PC-3 (cell line): Measurements from ENCODE around the gene ADCY9. TPM values are rescaled to one million over a fixed set of nuclear protein-coding genes. Genes with fewer than 3 reads are reported as not detected.

Source experiments
- ATAC-seq: fragments of 200-7000 bp; cut with Tn5 transposase; 2 replicates; pipeline ENCODE4 v1.9.1; 2020; ENCODE audit warnings: mild to moderate bottlenecking, moderate library complexity
- BruUV-seq: library from RNA; stranded (reverse); fragments of 400-500 nt; replicated peaks from 2 replicates; lab custom pipeline; 2021; lab: Mats Ljungman, UMichigan
- CTCF ChIA-PET: fragments of 300-600 bp; sonication (Branson Sonifier 250); formaldehyde crosslinking; loops from one replicate; lab custom pipeline; 2022; ENCODE audit warnings: antibody characterized with exemption; lab: Charles Lee
- POLR2A ChIA-PET: fragments of 300-600 bp; sonication (Branson Sonifier 250); formaldehyde crosslinking; loops from one replicate; lab custom pipeline; 2022; ENCODE audit warnings: antibody characterized with exemption; ENCODE audit not compliant: unreplicated experiment; lab: Charles Lee
- DNase-seq: peaks from one replicate; pipeline ENCODE4 v3.0.0-alpha.2; 2015
- H2AFZ ChIP-seq: fragments of 300-600 bp; sonication (generic); 2 replicates; pipeline ENCODE4 v1.6.0; 2016; ENCODE audit warnings: antibody characterized with exemption, low read length
- H3F3A ChIP-seq: fragments of 300-600 bp; sonication (generic); one replicate; pipeline ENCODE4 v1.6.0; 2017; ENCODE audit warnings: antibody characterized with exemption, low read length, control low read depth, mild to moderate bottlenecking; ENCODE audit not compliant: unreplicated experiment
- H3K27ac ChIP-seq: fragments of 300-600 bp; sonication (generic); 2 replicates; pipeline ENCODE4 v1.5.1; 2016; ENCODE audit warnings: mild to moderate bottlenecking, low read length
- H3K27me3 ChIP-seq: fragments of 300-600 bp; sonication (generic); 2 replicates; pipeline ENCODE4 v1.6.1; 2016; ENCODE audit warnings: low read length, mixed read lengths
- H3K36me3 ChIP-seq: fragments of 300-600 bp; sonication (generic); 2 replicates; pipeline ENCODE4 v1.6.1; 2016; ENCODE audit warnings: low read depth, mixed run types, low read length, mixed read lengths
- H3K4me1 ChIP-seq: fragments of 300-600 bp; sonication (generic); 2 replicates; pipeline ENCODE4 v1.5.1; 2016; ENCODE audit warnings: low read length; ENCODE audit not compliant: insufficient read depth
- H3K4me2 ChIP-seq: fragments of 300-600 bp; sonication (generic); 2 replicates; pipeline ENCODE4 v1.6.0; 2016; ENCODE audit warnings: low read length
- H3K4me3 ChIP-seq: fragments of 300-600 bp; sonication (generic); 2 replicates; pipeline ENCODE4 v1.5.1; 2016; ENCODE audit warnings: mild to moderate bottlenecking, low read length, mixed read lengths
- H3K79me2 ChIP-seq: fragments of 300-600 bp; sonication (generic); 2 replicates; pipeline ENCODE4 v1.6.1; 2017; ENCODE audit warnings: low read length, mixed read lengths
- H3K9ac ChIP-seq: fragments of 300-600 bp; sonication (generic); 2 replicates; pipeline ENCODE4 v1.6.0; 2016; ENCODE audit warnings: mild to moderate bottlenecking, low read length
- H3K9me2 ChIP-seq: fragments of 300-600 bp; sonication (generic); replicated peaks from 2 replicates; pipeline ENCODE4 v1.6.1; 2016; ENCODE audit warnings: mixed run types, low read length, mixed read lengths
- H3K9me3 ChIP-seq: fragments of 300-600 bp; sonication (generic); 2 replicates; pipeline ENCODE4 v1.6.1; 2016; ENCODE audit warnings: low read length, mixed read lengths
- H4K20me1 ChIP-seq: fragments of 300-600 bp; sonication (generic); 2 replicates; pipeline ENCODE4 v1.6.1; 2016; ENCODE audit warnings: low read length, mixed read lengths
- CTCF ChIP-seq: fragments of 300-600 bp; sonication (generic); conservative IDR thresholded peaks from 2 replicates; pipeline ENCODE4 v1.5.1; 2017; ENCODE audit warnings: antibody characterized with exemption, low read depth, mild to moderate bottlenecking, low read length
- EZH2 ChIP-seq: fragments of 300-600 bp; sonication (generic); IDR thresholded peaks from one replicate; pipeline ENCODE4 v1.6.1; 2017; ENCODE audit warnings: antibody characterized with exemption, mild to moderate bottlenecking, low read length; ENCODE audit not compliant: unreplicated experiment
- EZH2phosphoT487 ChIP-seq: fragments of 300-600 bp; sonication (generic); IDR thresholded peaks from 2 replicates; pipeline ENCODE4 v1.6.1; 2018; ENCODE audit warnings: mild to moderate bottlenecking, antibody characterized with exemption, low read length, borderline replicate concordance
- intact Hi-C: fragments of 100-400 bp; cut with micrococcal nuclease; formaldehyde crosslinking; loops from 2 replicates; pipeline ENCODE4 v1.9.0; 2023
- total RNA-seq: library from RNA; depleted of rRNA; stranded (reverse); fragments of >200 nt; gene quantifications from 2 replicates; pipeline ENCODE4 v1.2.3, GENCODE V29; 2014

ADCY9 gene
- total RNA-seq, 1 experiment from 2014 or later = 6.2 TPM

- no peak overlapping the region for H3K4me2 ChIP-seq
- no peak for ATAC-seq
Observed at GRCh38 chr16:4109250-4109736, 6.9 kb downstream of the ADCY9 start.

GRCh38 chr16:4106516-4106915, 9.7 kb downstream of the ADCY9 start:
- no peaks in the 10 kb centered on the region for H3K9me2 ChIP-seq
- no peak for ATAC-seq
- H4K20me1 ChIP-seq = no peaks in the 10 kb centered on the region
- peaks cover 6% of the 10 kb centered on the region for H3K4me1 ChIP-seq
- no peak for DNase-seq
- no peak for TF ChIP-seq CTCF
- no peak for TF ChIP-seq EZH2phosphoT487
- TF ChIP-seq EZH2 = no peak
- H3K4me3 ChIP-seq = no peak overlapping the region
- ChIA-PET CTCF (no interaction called here), POLR2A (no interaction called here)
- H3K36me3 ChIP-seq = no peaks in the 10 kb centered on the region
- H3K27ac ChIP-seq = no peak overlapping the region
- H2AFZ ChIP-seq = no peak overlapping the region
- no peaks in the 10 kb centered on the region for H3K9me3 ChIP-seq
- no peaks in the 10 kb centered on the region for H3F3A ChIP-seq
- H3K27me3 ChIP-seq = no peaks in the 10 kb centered on the region
- peaks cover 7% of the 10 kb centered on the region; the same call in 1 of the 2 replicates for H3K79me2 ChIP-seq
- H3K4me2 ChIP-seq = no peak overlapping the region
- intact Hi-C loops = no loop called here
- H3K9ac ChIP-seq = no peak overlapping the region
- BruUV-seq = no TSS peak

More at GRCh38 chr16:4109250-4109736, 6.9 kb downstream of the ADCY9 start:
- H3K27ac ChIP-seq = no peak overlapping the region
- H3K9me2 ChIP-seq = no peaks in the 10 kb centered on the region
- ChIA-PET CTCF (no interaction called here), POLR2A (no interaction called here)
- H3K9me3 ChIP-seq = no peaks in the 10 kb centered on the region
- no peak for TF ChIP-seq EZH2
- H3K79me2 ChIP-seq = peaks cover 34% of the 10 kb centered on the region
- no TSS peak for BruUV-seq
- H3F3A ChIP-seq = no peaks in the 10 kb centered on the region
- intact Hi-C loops = no loop called here
- H3K36me3 ChIP-seq = no peaks in the 10 kb centered on the region
- H2AFZ ChIP-seq = no peak overlapping the region
- H3K9ac ChIP-seq = no peak overlapping the region
- no peaks in the 10 kb centered on the region for H3K27me3 ChIP-seq
- DNase-seq = no peak
- H3K4me1 ChIP-seq = peaks cover 31% of the 10 kb centered on the region
- H3K4me3 ChIP-seq = no peak overlapping the region
- H4K20me1 ChIP-seq = no peaks in the 10 kb centered on the region

GRCh38 chr16:4105848-4106247, 10.4 kb downstream of the ADCY9 start:
- Histone ChIP-seq H3K27ac (no peak overlapping the region), H3K4me1 (no peaks in the 10 kb centered on the region; the same call in 1 of the 2 replicates), H3K36me3 (no peaks in the 10 kb centered on the region), H3K4me2 (no peak overlapping the region), H3K9me2 (no peaks in the 10 kb centered on the region), H3K27me3 (no peaks in the 10 kb centered on the region), H3K9me3 (no peaks in the 10 kb centered on the region), H4K20me1 (no peaks in the 10 kb centered on the region), H3F3A (no peaks in the 10 kb centered on the region), H3K9ac (no peak overlapping the region), H2AFZ (no peak overlapping the region), H3K4me3 (no peak overlapping the region), H3K79me2 (peaks cover 1% of the 10 kb centered on the region; the same call in 1 of the 2 replicates)
- TF ChIP-seq EZH2phosphoT487 (no peak), CTCF (no peak), EZH2 (no peak)
- CTCF ChIA-PET = no interaction called here
- BruUV-seq = no TSS peak
- POLR2A ChIA-PET = no interaction called here
- intact Hi-C loops = no loop called here
- DNase-seq (no peak), ATAC-seq (no peak)
